Measurements from ENCODE around the gene VPS13D. TPM values are rescaled to one million over a fixed set of nuclear protein-coding genes. Genes with fewer than 3 reads are reported as not detected.

The VPS13D gene
- total and polyA plus RNA-seq, 10 of the 15 experiments (the other 5 are each of a cell fraction or from before 2014, with no cell fraction given): 1.4 to 16.9 (median 8.5) TPM

GRCh38 chr1:12398479-12398878 lies 168.6 kb downstream of the VPS13D start:
- ChIA-PET CTCF (interaction anchor here (0.9 kb wide), 2 partner anchors 24 to 76 kb away, joined by 3 to 4 read pairs; no protein-coding TSS in a partner anchor), POLR2A (no interaction called here)
- WGBS (ENCODE audit: insufficient coverage, insufficient replicate concordance, low lambda C conversion rate, missing lambda C conversion rate): 85% methylated on average over 6 of the region's 6 CpGs

More at GRCh38 chr1:12398479-12398878, 168.6 kb downstream of the VPS13D start:
- H2AFZ ChIP-seq (ENCODE audit: control insufficient read depth, low read depth, low read length): no peak overlapping the region
- H3K79me2 ChIP-seq (ENCODE audit: control insufficient read depth, insufficient read depth, low read length): no peaks in the 10 kb centered on the region
- ChIA-PET SMC1A (ENCODE audit: uncharacterized antibody, unreplicated experiment) (interaction anchor here (1.0 to 1.2 kb wide), 2 partner anchors 9 to 26 kb away, joined by 3 read pairs; no protein-coding TSS in a partner anchor), RAD21 (ENCODE audit: unreplicated experiment) (no interaction called here)
- no peak for FAIRE-seq
- no peak for ATAC-seq
- TF ChIP-seq CEBPZ (IDR thresholded peaks at IDR 0.05; ENCODE audit: low read depth, low read length): no peak
- no peak for TF ChIP-seq MYC (IDR thresholded peaks at IDR 0.05; ENCODE audit: insufficient read depth, insufficient read length, insufficient replicate concordance, low read length, severe bottlenecking)
- no peak for TF ChIP-seq HDAC2 (IDR thresholded peaks at IDR 0.05)
- TF ChIP-seq EP300 (IDR thresholded peaks at IDR 0.05; ENCODE audit: borderline replicate concordance in 1 of 2, control insufficient read depth in 1 of 2, low read depth in 2 of 2, low read length in 2 of 2): no peak
- TF ChIP-seq CUX1 (IDR thresholded peaks at IDR 0.05; ENCODE audit: insufficient replicate concordance, low read depth, low read length): no peak
- TF ChIP-seq RFX5 (IDR thresholded peaks at IDR 0.05; ENCODE audit: low read depth, low read length): no peak
- no peak for TF ChIP-seq RB1 (IDR thresholded peaks at IDR 0.05; ENCODE audit: borderline replicate concordance)
- TF ChIP-seq SMAD1 (IDR thresholded peaks at IDR 0.05; ENCODE audit: low read depth, partially characterized antibody): no peak
- TF ChIP-seq ZBED1 (IDR thresholded peaks at IDR 0.05; ENCODE audit: borderline replicate concordance): no peak
- no peak for TF ChIP-seq ZNF622 (IDR thresholded peaks at IDR 0.05)
- no peak for TF ChIP-seq JUNB (IDR thresholded peaks at IDR 0.05)
- no peak for TF ChIP-seq ESRRA (IDR thresholded peaks at IDR 0.05; ENCODE audit: low read length)
- H3K27me3 ChIP-seq (replicated peaks in 1 of 2; ENCODE audit: control insufficient read depth in 2 of 2, insufficient read depth in 2 of 2, low read length in 1 of 2): no peaks in the 10 kb centered on the region
- no peak overlapping the region for H3K27ac ChIP-seq (ENCODE audit: control insufficient read depth, insufficient read depth)
- intact Hi-C loops (cut with micrococcal nuclease; ENCODE audit: unreplicated experiment) (no loop called here), in situ Hi-C loops (cut with MboI) (no loop called here)
- H3K36me3 ChIP-seq (ENCODE audit: control insufficient read depth in 2 of 2, insufficient read depth in 2 of 2, low read length in 1 of 2): peaks cover 0 to 4% of the 10 kb centered on the region in 2 experiments; a peak in 1 of 4 replicates
- H3K4me1 ChIP-seq (ENCODE audit: control insufficient read depth, insufficient read depth, low read length): no peaks in the 10 kb centered on the region
- DNase-seq (ENCODE audit: low read depth, low spot score): no peak
- no peak overlapping the region for H3K9ac ChIP-seq (ENCODE audit: control insufficient read depth, insufficient read depth, low read length)
- no peak overlapping the region for H3K4me3 ChIP-seq
- BruUV-seq (replicated peaks): no TSS peak
- H3K9me3 ChIP-seq (replicated peaks; ENCODE audit: control insufficient read depth, insufficient read depth, low read length): no peaks in the 10 kb centered on the region
- no peak overlapping the region for H3K4me2 ChIP-seq (ENCODE audit: control insufficient read depth, insufficient read depth)
- H4K20me1 ChIP-seq (ENCODE audit: control insufficient read depth, insufficient read depth): no peaks in the 10 kb centered on the region
